ENCODE data around the gene DRG2.

DNA sequence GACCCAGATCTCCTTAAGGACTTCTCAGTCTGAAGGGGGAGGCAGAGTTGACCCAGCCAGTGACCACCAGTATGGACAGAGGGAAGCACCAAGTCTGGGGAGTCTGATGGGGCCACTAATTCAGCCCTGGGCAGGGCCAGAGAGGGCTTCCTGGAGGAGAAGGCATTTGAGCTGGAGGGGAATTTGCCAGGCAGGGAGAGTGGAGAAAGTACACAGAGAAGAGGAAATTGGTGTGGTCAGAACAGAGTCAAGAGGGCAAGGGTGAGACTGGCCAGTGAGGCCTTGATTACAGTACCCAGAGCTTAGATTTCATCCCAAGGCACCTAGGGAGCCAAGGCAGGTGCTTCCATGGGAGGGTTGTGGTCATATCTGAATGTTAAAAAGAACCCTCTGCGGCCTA, 57.1 kb downstream of the DRG2 start:
- TF ChIP-seq, protein P1, sequence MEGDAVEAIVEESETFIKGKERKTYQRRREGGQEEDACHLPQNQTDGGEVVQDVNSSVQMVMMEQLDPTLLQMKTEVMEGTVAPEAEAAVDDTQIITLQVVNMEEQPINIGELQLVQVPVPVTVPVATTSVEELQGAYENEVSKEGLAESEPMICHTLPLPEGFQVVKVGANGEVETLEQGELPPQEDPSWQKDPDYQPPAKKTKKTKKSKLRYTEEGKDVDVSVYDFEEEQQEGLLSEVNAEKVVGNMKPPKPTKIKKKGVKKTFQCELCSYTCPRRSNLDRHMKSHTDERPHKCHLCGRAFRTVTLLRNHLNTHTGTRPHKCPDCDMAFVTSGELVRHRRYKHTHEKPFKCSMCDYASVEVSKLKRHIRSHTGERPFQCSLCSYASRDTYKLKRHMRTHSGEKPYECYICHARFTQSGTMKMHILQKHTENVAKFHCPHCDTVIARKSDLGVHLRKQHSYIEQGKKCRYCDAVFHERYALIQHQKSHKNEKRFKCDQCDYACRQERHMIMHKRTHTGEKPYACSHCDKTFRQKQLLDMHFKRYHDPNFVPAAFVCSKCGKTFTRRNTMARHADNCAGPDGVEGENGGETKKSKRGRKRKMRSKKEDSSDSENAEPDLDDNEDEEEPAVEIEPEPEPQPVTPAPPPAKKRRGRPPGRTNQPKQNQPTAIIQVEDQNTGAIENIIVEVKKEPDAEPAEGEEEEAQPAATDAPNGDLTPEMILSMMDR (IDR thresholded peaks at IDR 0.05), result no peak
- no peak for TF ChIP-seq EP300 (IDR thresholded peaks at IDR 0.05)
- no peak for TF ChIP-seq POLR2A (IDR thresholded peaks at IDR 0.05)
